Smooth muscle cell (in vitro differentiated cells): ENCODE data around the gene CDK5RAP3. TPM values are rescaled to one million over a fixed set of nuclear protein-coding genes. Genes with fewer than 3 reads are reported as not detected.

Experiments used
- DNase-seq: peaks from one replicate; lab custom pipeline; 2025; ENCODE audit not compliant: unreplicated experiment; lab: John Stamatoyannopoulos, UW
- H2AFZ ChIP-seq: fragments of 200-600 bp; sonication (generic); 2 replicates; pipeline ENCODE4 v1.6.0; 2016; ENCODE audit warnings: antibody characterized with exemption, low read depth, mild to moderate bottlenecking
- H3F3A ChIP-seq: fragments of 200-600 bp; sonication (generic); 2 replicates; pipeline ENCODE4 v1.6.0; 2017; ENCODE audit warnings: antibody characterized with exemption, low read depth
- H3K27ac ChIP-seq: fragments of 200-600 bp; sonication (generic); 2 replicates; pipeline ENCODE4 v1.5.1; 2016; ENCODE audit warnings: low read depth, mild to moderate bottlenecking
- H3K27me3 ChIP-seq: fragments of 200-600 bp; sonication (generic); 2 replicates; pipeline ENCODE4 v1.6.1; 2016; ENCODE audit warnings: low read depth, mild to moderate bottlenecking
- H3K36me3 ChIP-seq: fragments of 200-600 bp; sonication (generic); 2 replicates; pipeline ENCODE4 v1.5.1; 2016; ENCODE audit warnings: low read depth
- H3K4me1 ChIP-seq: fragments of 200-600 bp; sonication (generic); 2 replicates; pipeline ENCODE4 v1.5.1; 2016; ENCODE audit warnings: low read depth
- H3K4me2 ChIP-seq: fragments of 200-600 bp; sonication (generic); 2 replicates; pipeline ENCODE4 v1.6.0; 2016; ENCODE audit warnings: mild to moderate bottlenecking
- H3K4me3 ChIP-seq: fragments of 200-600 bp; sonication (generic); 2 replicates; pipeline ENCODE4 v1.5.1; 2016; ENCODE audit warnings: mild to moderate bottlenecking
- H3K79me2 ChIP-seq: fragments of 200-600 bp; sonication (generic); 2 replicates; pipeline ENCODE4 v1.6.0; 2016; ENCODE audit warnings: low read depth, mild to moderate bottlenecking
- H3K9ac ChIP-seq: fragments of 200-600 bp; sonication (generic); 2 replicates; pipeline ENCODE4 v1.6.0; 2016; ENCODE audit warnings: low read depth
- H3K9me3 ChIP-seq: fragments of 200-600 bp; sonication (generic); replicated peaks from 2 replicates; pipeline ENCODE4 v1.5.1; 2016; ENCODE audit warnings: low read depth
- H4K20me1 ChIP-seq: fragments of 200-600 bp; sonication (generic); 2 replicates; pipeline ENCODE4 v1.6.0; 2016; ENCODE audit warnings: low read depth
- CTCF ChIP-seq: fragments of 200-600 bp; sonication (generic); IDR thresholded peaks from 2 replicates; pipeline ENCODE4 v1.5.1; 2017; ENCODE audit warnings: borderline replicate concordance, mild to moderate bottlenecking, antibody characterized with exemption; ENCODE audit not compliant: insufficient read depth, poor library complexity, severe bottlenecking
- WGBS: methylation state at CpG from one replicate; pipeline ENCODE4 v1.1.7; 2016; ENCODE audit warnings: low lambda C conversion rate; 5-methylcytosine and 5-hydroxymethylcytosine counted together
- polyA plus RNA-seq: library from polyadenylated mRNA; unstranded; fragments of >200 nt; fragmentation: Nextera tagmentation; extraction: Ambion mirVana; gene quantifications from 2 replicates; pipeline ENCODE4 v1.2.1, GENCODE V29; 2016
- total RNA-seq: library from RNA; depleted of rRNA; stranded (reverse); fragments of >200 nt; gene quantifications from 2 replicates; pipeline ENCODE4 v1.2.3, GENCODE V29; 2014

Gene CDK5RAP3
- total and polyA plus RNA-seq, 2 experiments from 2014 or later: 79.6 to 119 TPM

DNA sequence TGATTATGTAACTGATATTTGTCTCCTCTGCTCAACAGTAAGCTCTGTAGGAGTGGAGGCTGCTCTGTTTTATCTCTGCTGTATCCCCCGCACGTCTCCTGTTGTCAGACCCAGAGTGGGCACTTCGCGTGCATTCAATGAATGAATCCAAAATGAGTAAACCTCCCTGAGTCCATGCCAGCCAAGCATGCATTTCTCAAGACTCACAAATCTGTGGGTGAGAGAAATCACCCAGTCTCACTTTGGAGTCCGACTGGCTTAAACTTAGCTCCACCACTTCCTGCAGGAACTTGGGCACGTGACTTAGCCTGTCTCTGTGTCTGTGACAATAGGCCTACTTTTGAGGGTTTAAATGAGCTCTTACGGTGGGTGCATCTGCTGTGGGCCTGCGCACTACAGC lies 25.8 kb upstream of the CDK5RAP3 start:
- H3K4me2 ChIP-seq: no peak overlapping the region
- no peak for DNase-seq
- no peak for TF ChIP-seq CTCF
- no peaks in the 10 kb centered on the region for H3K79me2 ChIP-seq
- H3K4me3 ChIP-seq: no peak overlapping the region
- H3K27ac ChIP-seq: peak overlapping the region; percentile 79
- peak overlapping the region; percentile 43 for H2AFZ ChIP-seq
- H3K9ac ChIP-seq: peak overlapping the region; percentile 51
- WGBS: 45% methylated on average over 8 of the region's 8 CpGs
- H3K9me3 ChIP-seq: no peaks in the 10 kb centered on the region
- H3K36me3 ChIP-seq: no peaks in the 10 kb centered on the region
- no peaks in the 10 kb centered on the region for H3F3A ChIP-seq
- H3K4me1 ChIP-seq: no peaks in the 10 kb centered on the region
- no peaks in the 10 kb centered on the region for H4K20me1 ChIP-seq
- H3K27me3 ChIP-seq: no peaks in the 10 kb centered on the region

DNA sequence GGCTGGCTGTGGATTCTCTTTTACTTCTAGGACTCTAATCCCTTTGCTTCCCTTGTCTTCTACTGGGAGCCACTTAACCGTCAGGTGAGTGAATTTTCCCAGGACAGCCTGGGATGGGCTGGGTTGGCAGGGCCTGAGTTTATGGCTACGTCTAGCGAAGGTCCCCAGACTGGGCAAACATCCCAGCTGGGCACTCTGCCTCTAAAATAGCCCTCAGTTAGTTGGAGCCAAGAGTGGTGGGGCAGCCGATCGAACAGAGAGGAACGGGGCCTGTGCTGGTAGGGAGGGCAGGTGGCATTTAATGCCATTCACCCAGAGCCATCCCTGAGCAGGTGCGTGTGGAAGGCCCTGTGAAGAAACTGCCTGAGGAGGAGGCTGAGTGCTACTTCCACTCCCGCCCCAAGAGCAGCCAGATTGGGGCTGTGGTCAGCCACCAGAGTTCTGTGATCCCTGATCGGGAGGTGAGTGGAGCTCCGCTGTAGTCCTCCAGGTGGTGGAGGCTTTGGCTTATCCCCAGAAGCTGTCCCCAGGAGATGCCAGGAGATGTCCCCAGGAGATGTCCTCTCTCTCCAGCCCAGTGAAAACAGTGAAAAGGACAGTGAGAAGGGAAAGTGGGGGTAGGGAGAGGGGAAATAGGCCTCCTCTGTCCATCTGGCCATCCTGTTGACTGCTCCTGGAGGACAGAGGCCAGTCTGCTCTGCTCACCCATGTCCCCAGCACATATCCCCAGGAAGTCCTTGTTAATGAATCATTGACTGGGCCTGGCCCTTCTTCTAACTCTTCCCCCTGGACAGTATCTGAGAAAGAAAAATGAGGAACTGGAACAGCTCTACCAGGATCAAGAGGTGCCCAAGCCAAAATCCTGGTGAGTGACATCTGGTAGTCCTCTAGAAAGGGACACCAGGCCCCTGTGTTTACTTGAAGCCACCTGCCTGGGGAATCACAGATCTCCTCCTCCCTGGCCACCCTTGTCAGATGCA lies 25.1 kb upstream of the CDK5RAP3 start:
- no peak overlapping the region for H3K4me3 ChIP-seq
- H3K79me2 ChIP-seq: no peaks in the 10 kb centered on the region
- no peak overlapping the region for H3K4me2 ChIP-seq
- H3F3A ChIP-seq: no peaks in the 10 kb centered on the region
- H3K9me3 ChIP-seq: no peaks in the 10 kb centered on the region
- DNase-seq: no peak
- no peak for TF ChIP-seq CTCF
- peak overlapping the region; percentile 79 for H3K27ac ChIP-seq
- 93% methylated on average over 10 of the region's 10 CpGs for WGBS
- H4K20me1 ChIP-seq: no peaks in the 10 kb centered on the region
- H3K9ac ChIP-seq: peak overlapping the region; percentile 51
- peak overlapping the region; percentile 43 for H2AFZ ChIP-seq
- no peaks in the 10 kb centered on the region for H3K4me1 ChIP-seq
- H3K36me3 ChIP-seq: no peaks in the 10 kb centered on the region
- no peaks in the 10 kb centered on the region for H3K27me3 ChIP-seq

DNA sequence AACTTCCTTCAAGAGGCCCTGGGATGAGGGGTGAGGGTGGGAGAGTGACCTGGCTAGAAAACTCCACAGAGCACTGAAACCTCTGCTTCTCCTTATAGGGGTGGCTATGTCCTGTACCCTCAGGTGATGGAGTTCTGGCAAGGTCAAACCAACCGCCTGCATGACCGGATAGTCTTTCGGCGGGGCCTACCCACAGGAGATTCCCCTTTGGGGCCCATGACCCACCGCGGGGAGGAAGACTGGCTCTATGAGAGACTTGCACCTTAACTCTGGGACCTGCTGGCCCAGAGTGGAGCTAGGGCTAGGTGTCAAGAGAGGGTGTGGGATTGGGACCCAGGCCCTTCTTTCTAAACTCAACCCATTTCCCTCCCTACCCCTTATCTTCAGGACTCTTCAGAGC lies 24.4 kb upstream of the CDK5RAP3 start:
- Histone ChIP-seq H3K4me3 (no peak overlapping the region), H3K27ac (peak overlapping the region; percentile 79), H3K4me2 (no peak overlapping the region)

More for the DNA sequence above, 24.4 kb upstream of the CDK5RAP3 start:
- Histone ChIP-seq H3K79me2 (no peaks in the 10 kb centered on the region), H3K9ac (no peak overlapping the region), H3K4me1 (no peaks in the 10 kb centered on the region), H3K9me3 (no peaks in the 10 kb centered on the region), H2AFZ (no peak overlapping the region), H4K20me1 (no peaks in the 10 kb centered on the region), H3K36me3 (no peaks in the 10 kb centered on the region), H3K27me3 (no peaks in the 10 kb centered on the region), H3F3A (no peaks in the 10 kb centered on the region)
- DNase-seq: no peak
- 97% methylated on average over 6 of the region's 6 CpGs for WGBS
- TF ChIP-seq CTCF: no peak
